Endothelial cell of umbilical vein (primary cell): Measurements from ENCODE around the gene CSNK1A1. TPM values are rescaled to one million over a fixed set of nuclear protein-coding genes. Genes with fewer than 3 reads are reported as not detected.

ENCODE experiments used
- BruUV-seq: library from RNA; stranded (reverse); fragments of 400-500 nt; replicated peaks from 2 replicates; lab custom pipeline; 2021; lab: Mats Ljungman, UMichigan
- CTCF ChIA-PET: fragments of 300-600, 350-600 bp; sonication (Branson Sonifier 250); formaldehyde crosslinking; loops from one replicate; lab custom pipeline; 2021; ENCODE audit warnings: antibody characterized with exemption, inconsistent platforms; lab: Charles Lee
- POLR2A ChIA-PET: fragments of 300-600, 350-600 bp; sonication (Branson Sonifier 250); formaldehyde crosslinking; loops from one replicate; lab custom pipeline; 2021; ENCODE audit warnings: antibody characterized with exemption, inconsistent platforms; lab: Charles Lee
- DNase-seq: peaks from one replicate; pipeline ENCODE4 v3.0.0-alpha.2; 2011; ENCODE audit warnings: low read depth, low spot score
- FAIRE-seq: peaks from 2 replicates; lab custom pipeline; 2011; peaks lifted over from hg19 to GRCh38; lab: Jason Lieb, UNC
- H2AFZ ChIP-seq: 2 replicates; pipeline ENCODE4 v1.6.0; 2012; ENCODE audit warnings: low read depth, low read length, control low read depth, inconsistent platforms
- H3K27ac ChIP-seq: 2 replicates; pipeline ENCODE4 v1.5.1; 2011; ENCODE audit warnings: low read depth, mild to moderate bottlenecking, control low read depth, low read length, moderate library complexity; ENCODE audit not compliant: insufficient read depth
- H3K27me3 ChIP-seq, 2 experiments: 2 replicates each; pipeline versions ENCODE4 v1.6.0 to v1.6.1; 2011; ENCODE audit warnings: low read length in 2 of 2, mixed read lengths in 1 of 2; ENCODE audit not compliant: control insufficient read depth in 2 of 2, insufficient read depth in 2 of 2
- H3K36me3 ChIP-seq, 2 experiments: 2 replicates in 1 of 2; 3 replicates in 1 of 2; pipeline ENCODE4 v1.5.1; 2011; ENCODE audit warnings: low read length in 2 of 2, mild to moderate bottlenecking in 1 of 2, moderate library complexity in 1 of 2; ENCODE audit not compliant: control insufficient read depth in 2 of 2, insufficient read depth in 2 of 2; ENCODE audit errors: extremely low read depth in 1 of 2
- H3K4me1 ChIP-seq: 3 replicates; pipeline ENCODE4 v1.5.1; 2011; ENCODE audit warnings: mild to moderate bottlenecking, low read length; ENCODE audit not compliant: control insufficient read depth, insufficient read depth; ENCODE audit errors: extremely low read depth
- H3K4me2 ChIP-seq: 2 replicates; pipeline ENCODE4 v1.6.1; 2011; ENCODE audit warnings: low read length, control low read depth, mixed read lengths; ENCODE audit not compliant: insufficient read depth
- H3K4me3 ChIP-seq, 3 experiments: fragments of 200-600 bp in 1 of 3; sonication (generic), shearing (Covaris generic) in 1 of 3; replicated peaks in 1 of 3; 2 replicates each; pipeline ENCODE4 v1.5.1; 2011 to 2016; ENCODE audit warnings: control low read depth in 3 of 3, low read length in 3 of 3, mild to moderate bottlenecking in 2 of 3, inconsistent platforms in 1 of 3, low read depth in 1 of 3, moderate library complexity in 1 of 3; ENCODE audit not compliant: insufficient read depth in 1 of 3
- H3K79me2 ChIP-seq: 2 replicates; pipeline ENCODE4 v1.6.0; 2012; ENCODE audit warnings: low read length, inconsistent platforms; ENCODE audit not compliant: control insufficient read depth, insufficient read depth
- H3K9ac ChIP-seq: replicated peaks from 2 replicates; pipeline ENCODE3; 2011; ENCODE audit warnings: low read length, control low read depth; ENCODE audit not compliant: insufficient read depth; ENCODE audit errors: extremely low read depth
- H3K9me1 ChIP-seq: replicated peaks from 3 replicates; pipeline ENCODE4 v1.6.0; 2011; ENCODE audit warnings: mild to moderate bottlenecking, low read length; ENCODE audit not compliant: control insufficient read depth, insufficient read depth; ENCODE audit errors: extremely low read depth
- H3K9me3 ChIP-seq: replicated peaks from 2 replicates; pipeline ENCODE4 v1.5.1; 2012; ENCODE audit warnings: low read length, inconsistent platforms; ENCODE audit not compliant: control insufficient read depth, insufficient read depth
- H4K20me1 ChIP-seq: replicated peaks from 2 replicates; pipeline ENCODE3; 2011; ENCODE audit warnings: mild to moderate bottlenecking, low read length; ENCODE audit not compliant: control insufficient read depth, insufficient read depth; ENCODE audit errors: extremely low read depth
- FOS ChIP-seq: IDR thresholded peaks from 2 replicates; pipeline ENCODE4 v1.6.1; 2011; ENCODE audit warnings: mild to moderate bottlenecking, low read length, moderate library complexity, borderline replicate concordance; ENCODE audit not compliant: insufficient read depth
- GATA2 ChIP-seq: IDR thresholded peaks from 2 replicates; pipeline ENCODE4 v1.7.0; 2011; ENCODE audit warnings: low read depth, mild to moderate bottlenecking, moderate library complexity, mixed read lengths, low read length; ENCODE audit not compliant: insufficient read length, insufficient read depth
- JUN ChIP-seq: IDR thresholded peaks from 2 replicates; pipeline ENCODE4 v1.6.1; 2011; ENCODE audit warnings: borderline replicate concordance, low read depth; ENCODE audit not compliant: insufficient read length, insufficient read depth
- MYC ChIP-seq: IDR thresholded peaks from one replicate; pipeline ENCODE4 v1.6.1; 2011; ENCODE audit warnings: mild to moderate bottlenecking, low read depth, low read length
- POLR2A ChIP-seq: IDR thresholded peaks from 2 replicates; pipeline ENCODE4 v1.6.1; 2012; ENCODE audit warnings: low read depth, mild to moderate bottlenecking, control low read depth, low read length
- POLR2AphosphoS5 ChIP-seq: IDR thresholded peaks from 2 replicates; pipeline ENCODE4 v1.6.1; 2012; ENCODE audit warnings: low read depth, mild to moderate bottlenecking, control low read depth, low read length, moderate library complexity; ENCODE audit not compliant: insufficient read depth
- dilution Hi-C: fragments of 300-500 bp; cut with MboI; formaldehyde crosslinking; loops from one replicate; pipeline ENCODE4 v1.15.0; 2019; ENCODE audit warnings: low sequenced_read_pairs; ENCODE audit not compliant: extremely low pct_ligation_motif_present
- intact Hi-C: fragments of 100-400 bp; cut with micrococcal nuclease; formaldehyde crosslinking; loops from one replicate; pipeline ENCODE4 v1.10.0; 2022
- polyA plus RNA-seq, 4 experiments: library from polyadenylated mRNA; depleted of rRNA in 3 of 4; stranded (reverse) in 3 of 4; unstranded in 1 of 4; fragments of >200 nt; gene quantifications; 2 replicates each; pipeline versions ENCODE4 v1.2.1 to v1.2.3, GENCODE V29; 2011 to 2012; ENCODE audit warnings: missing spikeins in 1 of 4
- total RNA-seq: library from RNA; stranded (reverse); gene quantifications from 2 replicates; pipeline ENCODE4 v1.2.3, GENCODE V29; 2021
- TF ChIP-seq, protein P1 (sequence below), 2 donors: IDR thresholded peaks; 1 replicate in 1 of 2; 2 replicates in 1 of 2; pipeline ENCODE4 v1.5.1; 2011; ENCODE audit warnings: low read length in 2 of 2, mild to moderate bottlenecking in 2 of 2, moderate library complexity in 2 of 2, control low read depth in 1 of 2, inconsistent platforms in 1 of 2, low read depth in 1 of 2; ENCODE audit not compliant: insufficient read depth in 1 of 2; ENCODE audit errors: extremely low read depth in 1 of 2
- TF ChIP-seq, protein P2 (sequence below): IDR thresholded peaks from 2 replicates; pipeline ENCODE4 v1.6.1; 2011; ENCODE audit not compliant: insufficient read depth, insufficient read length

CSNK1A1 gene
- total and polyA plus RNA-seq, 2 donors (not counting 3 experiments of a cell fraction or from before 2014, with no cell fraction given) = 74.1 to 253 TPM

DNA sequence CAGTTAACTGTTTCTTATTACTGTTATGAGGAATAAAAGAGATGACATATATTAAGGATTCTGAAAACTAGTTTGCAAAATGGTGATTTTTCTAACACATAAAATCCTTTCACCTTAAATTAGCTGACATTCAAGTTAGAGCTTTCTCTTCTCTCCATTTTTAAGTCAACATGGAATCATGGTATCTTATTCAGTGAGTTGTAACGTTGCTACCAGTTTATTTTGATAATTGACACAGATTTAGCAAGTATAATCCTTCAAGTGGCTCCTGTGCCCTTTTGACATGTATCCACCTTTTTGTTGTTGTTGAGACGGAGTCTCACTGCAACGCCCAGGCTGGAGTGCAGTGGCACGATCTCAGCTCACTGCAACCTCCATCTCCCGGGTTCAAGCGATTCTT, 58.5 kb downstream of the CSNK1A1 start:
- Histone ChIP-seq H3K4me3 (no peak overlapping the region), H3K4me2 (no peak overlapping the region), H3K9ac (no peak overlapping the region), H3K4me1 (no peaks in the 10 kb centered on the region), H2AFZ (no peak overlapping the region), H3K79me2 (no peaks in the 10 kb centered on the region), H3K9me1 (no peaks in the 10 kb centered on the region), H3K36me3 (peaks cover 5 to 7% of the 10 kb centered on the region in 2 experiments), H4K20me1 (no peaks in the 10 kb centered on the region), H3K9me3 (no peaks in the 10 kb centered on the region), H3K27ac (no peak overlapping the region), H3K27me3 (no peaks in the 10 kb centered on the region)
- DNase-seq (no peak), FAIRE-seq (no peak)
- intact Hi-C loops = no loop called here
- ChIA-PET CTCF (interaction anchor here (1.2 to 1.5 kb wide), 2 partner anchors 42 to 59 kb away, joined by 3 read pairs; no protein-coding TSS in a partner anchor), POLR2A (no interaction called here)
- BruUV-seq = no TSS peak
- TF ChIP-seq POLR2AphosphoS5 (no peak), POLR2A (no peak), GATA2 (no peak)
- dilution Hi-C loops = no loop called here

DNA sequence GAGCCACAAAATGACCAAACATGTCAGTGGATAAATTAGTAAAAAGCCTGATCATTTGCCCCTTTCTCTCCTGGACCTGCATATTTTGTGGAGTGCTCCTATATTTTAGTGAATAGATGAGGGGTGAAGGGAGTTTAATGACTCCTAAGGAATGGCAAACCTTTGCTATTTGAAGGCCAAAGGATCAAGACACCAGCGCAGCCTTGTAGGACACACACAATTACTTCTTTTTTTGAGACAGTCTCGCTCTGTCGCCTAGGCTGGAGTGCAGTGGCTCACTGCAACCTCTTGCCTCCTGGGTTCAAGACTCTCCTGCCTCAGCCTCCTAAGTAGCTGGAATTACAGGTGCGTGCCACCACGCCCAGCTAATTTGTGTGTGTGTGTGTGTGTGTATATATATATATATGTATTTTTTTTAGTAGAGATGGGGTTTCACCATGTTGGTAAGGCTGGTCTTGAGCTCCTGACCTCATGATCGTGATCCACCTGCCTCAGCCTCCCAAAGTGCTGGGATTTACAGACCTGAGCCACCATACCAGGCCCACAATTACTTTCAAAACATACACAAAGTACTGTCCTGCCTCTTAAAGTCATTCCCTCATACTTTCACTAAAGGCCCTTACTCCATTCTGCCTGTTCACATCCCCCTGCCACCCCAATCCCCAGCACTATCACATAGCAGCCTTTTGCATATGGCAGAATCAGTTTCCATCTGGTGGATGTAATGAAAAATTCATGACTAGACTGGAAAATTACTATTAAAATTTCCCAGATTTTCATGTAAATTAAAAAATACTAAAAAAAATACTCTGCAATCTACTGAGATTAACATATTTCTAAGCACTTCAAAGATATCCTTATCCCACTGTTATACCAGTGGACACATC, 60.4 kb downstream of the CSNK1A1 start:
- H3K27me3 ChIP-seq = no peaks in the 10 kb centered on the region
- DNase-seq (no peak), FAIRE-seq (no peak)
- no peak overlapping the region for H3K9ac ChIP-seq
- no TSS peak for BruUV-seq
- H3K9me3 ChIP-seq = no peaks in the 10 kb centered on the region
- no peaks in the 10 kb centered on the region for H3K9me1 ChIP-seq
- intact Hi-C loops (no loop called here), dilution Hi-C loops (no loop called here)
- peaks cover 13% of the 10 kb centered on the region for H3K4me1 ChIP-seq
- H3K27ac ChIP-seq = no peak overlapping the region
- ChIA-PET POLR2A (no interaction called here), CTCF (interaction anchor here (0.9 to 1.6 kb wide), 3 partner anchors 26 to 128 kb away, joined by 3 to 9 read pairs (median 4); no protein-coding TSS in a partner anchor)
- H3K79me2 ChIP-seq = no peaks in the 10 kb centered on the region
- no peak overlapping the region for H2AFZ ChIP-seq
- H3K36me3 ChIP-seq = peaks cover 2% of the 10 kb centered on the region in 2 experiments
- no peak overlapping the region for H3K4me3 ChIP-seq
- TF ChIP-seq FOS (no peak), POLR2AphosphoS5 (no peak), JUN (no peak), MYC (no peak)
- TF ChIP-seq, protein P1, sequence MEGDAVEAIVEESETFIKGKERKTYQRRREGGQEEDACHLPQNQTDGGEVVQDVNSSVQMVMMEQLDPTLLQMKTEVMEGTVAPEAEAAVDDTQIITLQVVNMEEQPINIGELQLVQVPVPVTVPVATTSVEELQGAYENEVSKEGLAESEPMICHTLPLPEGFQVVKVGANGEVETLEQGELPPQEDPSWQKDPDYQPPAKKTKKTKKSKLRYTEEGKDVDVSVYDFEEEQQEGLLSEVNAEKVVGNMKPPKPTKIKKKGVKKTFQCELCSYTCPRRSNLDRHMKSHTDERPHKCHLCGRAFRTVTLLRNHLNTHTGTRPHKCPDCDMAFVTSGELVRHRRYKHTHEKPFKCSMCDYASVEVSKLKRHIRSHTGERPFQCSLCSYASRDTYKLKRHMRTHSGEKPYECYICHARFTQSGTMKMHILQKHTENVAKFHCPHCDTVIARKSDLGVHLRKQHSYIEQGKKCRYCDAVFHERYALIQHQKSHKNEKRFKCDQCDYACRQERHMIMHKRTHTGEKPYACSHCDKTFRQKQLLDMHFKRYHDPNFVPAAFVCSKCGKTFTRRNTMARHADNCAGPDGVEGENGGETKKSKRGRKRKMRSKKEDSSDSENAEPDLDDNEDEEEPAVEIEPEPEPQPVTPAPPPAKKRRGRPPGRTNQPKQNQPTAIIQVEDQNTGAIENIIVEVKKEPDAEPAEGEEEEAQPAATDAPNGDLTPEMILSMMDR (IDR thresholded peaks at IDR 0.05; ENCODE audit: extremely low read depth in 1 of 2, insufficient read depth in 1 of 2, low read depth in 1 of 2, low read length in 2 of 2) = no peak
- TF ChIP-seq, protein P2, sequence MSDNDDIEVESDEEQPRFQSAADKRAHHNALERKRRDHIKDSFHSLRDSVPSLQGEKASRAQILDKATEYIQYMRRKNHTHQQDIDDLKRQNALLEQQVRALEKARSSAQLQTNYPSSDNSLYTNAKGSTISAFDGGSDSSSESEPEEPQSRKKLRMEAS = no peak
- no peak overlapping the region for H3K4me2 ChIP-seq
- no peaks in the 10 kb centered on the region for H4K20me1 ChIP-seq
